Epithelial cell of esophagus (primary cell): Measurements from ENCODE around the gene STK4.

Experiments used
- DNase-seq: peaks from one replicate; pipeline ENCODE4 v3.0.0; 2010; ENCODE audit warnings: low read depth
- H3K4me3 ChIP-seq: 2 replicates; pipeline ENCODE4 v1.5.1; 2011; ENCODE audit warnings: mild to moderate bottlenecking, low read length, control low read depth
- CTCF ChIP-seq: IDR thresholded peaks from 2 replicates; pipeline ENCODE4 v1.5.1; 2011; ENCODE audit warnings: low read depth, mild to moderate bottlenecking, low read length, control low read depth, inconsistent platforms; ENCODE audit not compliant: insufficient read depth; ENCODE audit errors: missing control alignments

The STK4 gene

GRCh38 chr20:44941120-44941691 lies 25.1 kb upstream of the STK4 start:
- no peak for TF ChIP-seq CTCF
- no peak overlapping the region for H3K4me3 ChIP-seq
- no peak for DNase-seq

GRCh38 chr20:44942264-44942973 lies 23.9 kb upstream of the STK4 start:
- no peak for DNase-seq
- H3K4me3 ChIP-seq: no peak overlapping the region
- peak; percentile 3 for TF ChIP-seq CTCF

- DNase-seq: no peak
- no peak overlapping the region for H3K4me3 ChIP-seq
- TF ChIP-seq CTCF: no peak
Measured at GRCh38 chr20:44943828-44944227, 22.5 kb upstream of the STK4 start.

DNA sequence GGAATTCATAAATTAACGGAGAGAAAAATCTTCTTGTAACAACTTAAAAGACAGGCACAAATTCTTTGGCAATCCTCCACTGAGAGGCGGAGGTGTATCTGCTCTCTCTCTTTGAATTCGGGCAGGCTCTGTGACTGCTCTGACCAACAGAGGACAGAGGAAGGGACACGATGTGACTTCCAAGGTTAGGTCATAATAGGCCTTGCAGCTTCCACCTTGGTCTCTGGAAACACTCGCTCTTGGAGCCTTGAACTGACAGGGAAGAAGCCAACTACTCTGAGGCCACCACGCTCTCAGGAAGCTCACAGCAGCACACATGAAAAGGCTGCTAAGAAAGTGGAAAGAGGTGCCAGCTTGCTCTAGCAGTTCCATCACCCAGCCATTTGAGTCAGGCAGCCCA lies 21.1 kb upstream of the STK4 start:
- H3K4me3 ChIP-seq: no peak overlapping the region
- no peak for TF ChIP-seq CTCF
- DNase-seq: no peak

DNA sequence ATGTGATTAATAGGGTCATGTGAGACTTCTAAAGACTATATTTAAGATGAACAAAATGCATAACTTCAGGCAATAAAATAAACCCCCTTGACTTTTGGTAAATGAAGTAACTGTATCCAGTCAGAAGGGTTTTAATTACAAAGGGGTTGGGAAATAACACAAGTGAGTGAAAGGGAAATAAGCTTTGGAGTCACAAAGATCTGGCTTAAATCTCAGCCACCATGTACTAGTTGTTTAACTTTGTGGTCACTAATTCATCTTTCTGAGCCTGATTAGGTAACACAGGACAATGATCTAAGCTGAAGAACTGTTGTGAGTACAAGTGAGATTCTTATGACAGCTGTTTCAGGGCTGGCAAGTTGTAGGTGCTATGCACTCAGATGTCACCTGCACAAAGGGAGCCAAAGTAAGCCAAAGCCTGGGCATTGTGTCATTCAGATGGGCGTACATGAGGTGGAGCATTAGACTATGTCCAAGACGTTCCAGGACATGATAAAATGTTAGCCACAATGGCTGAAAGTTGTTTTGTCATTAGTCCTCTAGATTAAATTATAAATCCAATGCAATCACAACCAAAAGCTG lies 19.9 kb upstream of the STK4 start:
- no peak for DNase-seq
- H3K4me3 ChIP-seq: no peak overlapping the region
- TF ChIP-seq CTCF: no peak

GRCh38 chr20:44948107-44948506 lies 18.2 kb upstream of the STK4 start:
- TF ChIP-seq CTCF: no peak
- DNase-seq: no peak
- no peak overlapping the region for H3K4me3 ChIP-seq
